GM18951 (cell line): ENCODE results near the gene KDM4B.

ENCODE experiments used
- POLR2A ChIP-seq: IDR thresholded peaks from 4 replicates; pipeline ENCODE4 v1.6.1; 2011; ENCODE audit warnings: mild to moderate bottlenecking; ENCODE audit not compliant: insufficient read length, insufficient read depth; ENCODE audit errors: extremely low read depth
- in situ Hi-C: fragments of 300-500 bp; cut with MboI; formaldehyde crosslinking; loops from one replicate; pipeline ENCODE4 v1.12.0; 2022; ENCODE audit warnings: low sequenced_read_pairs, mixed read lengths, inconsistent platforms; ENCODE audit not compliant: unreplicated experiment

KDM4B gene

GRCh38 chr19:5124111-5124855, 155.4 kb downstream of the KDM4B start:
- in situ Hi-C loops, result no loop called here
- no peak for TF ChIP-seq POLR2A

- no peak for TF ChIP-seq POLR2A
- in situ Hi-C loops, result no loop called here
These were observed 156.5 kb downstream of the KDM4B start for GRCh38 chr19:5125376-5125775.

GRCh38 chr19:5125797-5126497, 157.0 kb downstream of the KDM4B start:
- TF ChIP-seq POLR2A, result no peak
- in situ Hi-C loops, result no loop called here

GRCh38 chr19:5126498-5127223, 157.7 kb downstream of the KDM4B start:
- no peak for TF ChIP-seq POLR2A
- in situ Hi-C loops, result no loop called here

- TF ChIP-seq POLR2A, result no peak
- in situ Hi-C loops, result no loop called here
These were observed 158.8 kb downstream of the KDM4B start for GRCh38 chr19:5127717-5128116.

- TF ChIP-seq POLR2A, result no peak
- in situ Hi-C loops, result no loop called here
These were observed 159.5 kb downstream of the KDM4B start for GRCh38 chr19:5128251-5128935.

- TF ChIP-seq POLR2A, result no peak
- in situ Hi-C loops, result no loop called here
These were observed 160.1 kb downstream of the KDM4B start for GRCh38 chr19:5128936-5129389.

GRCh38 chr19:5129691-5130090, 160.8 kb downstream of the KDM4B start:
- in situ Hi-C loops, result no loop called here
- no peak for TF ChIP-seq POLR2A

- no peak for TF ChIP-seq POLR2A
These were observed 161.6 kb downstream of the KDM4B start for GRCh38 chr19:5130371-5131030.

GRCh38 chr19:5131031-5131505, 162.2 kb downstream of the KDM4B start:
- in situ Hi-C loops, result no loop called here
- TF ChIP-seq POLR2A, result peak; percentile 61

More at GRCh38 chr19:5130371-5131030, 161.6 kb downstream of the KDM4B start:
- in situ Hi-C loops, result no loop called here

GRCh38 chr19:5131506-5132205, 162.7 kb downstream of the KDM4B start:
- in situ Hi-C loops, result no loop called here
- no peak for TF ChIP-seq POLR2A

- no peak for TF ChIP-seq POLR2A
- in situ Hi-C loops, result no loop called here
These were observed 163.3 kb downstream of the KDM4B start for GRCh38 chr19:5132206-5132560.
